ENCODE data around the gene ALDH7A1.
"Not testable (repeated sequence)": the region's sequence is repeated elsewhere in the genome, so short reads cannot be mapped to it uniquely, and the experiment has no call there.

ALDH7A1 gene

DNA sequence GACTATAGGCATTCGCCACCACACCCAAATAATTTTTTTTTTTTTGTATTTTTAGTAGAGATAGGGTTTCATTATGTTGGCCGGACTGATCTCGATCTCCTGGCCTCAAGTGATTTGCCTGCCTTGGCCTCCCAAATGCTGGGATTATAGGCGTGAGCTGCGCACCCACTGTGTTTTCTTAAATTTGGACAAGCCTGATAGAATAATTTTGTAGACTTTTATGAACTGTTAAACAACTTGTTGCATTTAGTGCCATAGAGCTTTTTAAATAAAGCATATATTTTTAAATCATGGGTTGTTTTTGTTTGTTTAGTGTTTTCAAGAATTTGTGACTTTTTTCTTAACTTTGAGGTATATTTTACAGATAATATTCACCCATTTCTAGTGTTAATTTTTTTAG, 10.5 kb upstream of the ALDH7A1 start:
- no peaks in the 10 kb centered on the region for H3K27me3 Mint-ChIP-seq
- DNase-seq: no peak
- ATAC-seq (replicated peaks): no peak
- H3K36me3 Mint-ChIP-seq: peaks cover 19 to 28% of the 10 kb centered on the region in 2 donors
- H3K4me3 Mint-ChIP-seq: no peak overlapping the region
- no peak overlapping the region for H3K27ac Mint-ChIP-seq
- H3K9me3 Mint-ChIP-seq: no peaks in the 10 kb centered on the region
- peaks cover 9 to 50% of the 10 kb centered on the region in 2 donors for H3K4me1 Mint-ChIP-seq

- ATAC-seq (replicated peaks) (no peak), DNase-seq (no peak)
- H3K27ac Mint-ChIP-seq: no peak overlapping the region
- peaks cover 0 to 5% of the 10 kb centered on the region in 2 donors for H3K9me3 Mint-ChIP-seq
- no peaks in the 10 kb centered on the region for H3K27me3 Mint-ChIP-seq
- H3K36me3 Mint-ChIP-seq: peaks cover 15 to 21% of the 10 kb centered on the region in 2 donors
- no peak overlapping the region for H3K4me3 Mint-ChIP-seq
- H3K4me1 Mint-ChIP-seq: peaks cover 11 to 44% of the 10 kb centered on the region in 2 donors
Observed at GRCh38 chr5:126603402-126603991, 8.5 kb upstream of the ALDH7A1 start.

GRCh38 chr5:126600631-126601511, 5.9 kb upstream of the ALDH7A1 start, which contains the start of gene PHAX:
Gene PHAX, plus strand, starts transcription at chr5:126600947. Its CDS starts 16 bp downstream, at chr5:126600963.
- Mint-ChIP-seq H3K9me3 (peaks cover 0 to 5% of the 10 kb centered on the region in 2 donors), H3K27ac (peak within 1 kb of the TSS; percentile 98), H3K4me1 (peaks cover 9 to 35% of the 10 kb centered on the region in 2 donors), H3K36me3 (peaks cover 13 to 18% of the 10 kb centered on the region in 2 donors), H3K4me3 (peak within 1 kb of the TSS; percentile 90 to 98), H3K27me3 (no peaks in the 10 kb centered on the region)
- ATAC-seq (replicated peaks): peak; percentile 93
- peak; percentile 73 for DNase-seq

- H3K4me3 Mint-ChIP-seq: peak overlapping the region; percentile 90 to 98
- not testable (repeated sequence) for ATAC-seq (replicated peaks); H3K27me3 Mint-ChIP-seq; H3K9me3 Mint-ChIP-seq; DNase-seq
- peaks cover 11 to 28% of the 10 kb centered on the region in 2 donors for H3K4me1 Mint-ChIP-seq
- peaks cover 9 to 13% of the 10 kb centered on the region in 2 donors for H3K36me3 Mint-ChIP-seq
- peak overlapping the region; percentile 98 for H3K27ac Mint-ChIP-seq
Observed at GRCh38 chr5:126599971-126600630, 5.1 kb upstream of the ALDH7A1 start.

- Mint-ChIP-seq H3K27ac (no peak overlapping the region), H3K4me1 (peaks cover 13 to 33% of the 10 kb centered on the region in 2 donors), H3K9me3 (peaks cover 0 to 5% of the 10 kb centered on the region in 2 donors), H3K4me3 (no peak overlapping the region), H3K27me3 (no peaks in the 10 kb centered on the region), H3K36me3 (peaks cover 9 to 13% of the 10 kb centered on the region in 2 donors)
- DNase-seq (no peak), ATAC-seq (replicated peaks) (no peak)
Observed at GRCh38 chr5:126599499-126599898, 4.5 kb upstream of the ALDH7A1 start.

GRCh38 chr5:126597156-126597555, 2.1 kb upstream of the ALDH7A1 start:
- Mint-ChIP-seq H3K27ac (no peak overlapping the region), H3K36me3 (peaks cover 0 to 3% of the 10 kb centered on the region in 2 donors), H3K4me3 (no peak overlapping the region), H3K4me1 (peaks cover 12 to 31% of the 10 kb centered on the region in 2 donors), H3K27me3 (peaks cover 0 to 10% of the 10 kb centered on the region in 2 donors), H3K9me3 (peaks cover 0 to 5% of the 10 kb centered on the region in 2 donors)
- DNase-seq: no peak
- ATAC-seq (replicated peaks): no peak

GRCh38 chr5:126595486-126596083, 566 bp upstream of the ALDH7A1 start:
- peaks cover 0 to 3% of the 10 kb centered on the region in 2 donors for H3K36me3 Mint-ChIP-seq
- ATAC-seq (replicated peaks): peak; percentile 22 to 42
- peaks cover 0 to 10% of the 10 kb centered on the region in 2 donors for H3K27me3 Mint-ChIP-seq
- H3K27ac Mint-ChIP-seq: peak overlapping the region; percentile 56
- peak overlapping the region; percentile 93 to 94 for H3K4me3 Mint-ChIP-seq
- peaks cover 0 to 5% of the 10 kb centered on the region in 2 donors for H3K9me3 Mint-ChIP-seq
- peaks cover 11 to 21% of the 10 kb centered on the region in 2 donors for H3K4me1 Mint-ChIP-seq
- DNase-seq: no peak

GRCh38 chr5:126591549-126591948, 3.5 kb downstream of the ALDH7A1 start:
- H3K27ac Mint-ChIP-seq: no peak overlapping the region
- H3K4me3 Mint-ChIP-seq: no peak overlapping the region
- no peaks in the 10 kb centered on the region for H3K9me3 Mint-ChIP-seq
- H3K36me3 Mint-ChIP-seq: peaks cover 0 to 2% of the 10 kb centered on the region in 2 donors
- H3K4me1 Mint-ChIP-seq: peaks cover 9 to 21% of the 10 kb centered on the region in 2 donors
- DNase-seq (no peak), ATAC-seq (replicated peaks) (no peak)
- peaks cover 0 to 10% of the 10 kb centered on the region in 2 donors for H3K27me3 Mint-ChIP-seq

GRCh38 chr5:126589536-126590297, 5.3 kb downstream of the ALDH7A1 start:
- H3K9me3 Mint-ChIP-seq: no peaks in the 10 kb centered on the region
- ATAC-seq (replicated peaks) (no peak), DNase-seq (no peak)
- peaks cover 0 to 10% of the 10 kb centered on the region in 2 donors for H3K27me3 Mint-ChIP-seq
- H3K4me3 Mint-ChIP-seq: no peak overlapping the region
- H3K36me3 Mint-ChIP-seq: peaks cover 0 to 2% of the 10 kb centered on the region in 2 donors
- no peak overlapping the region for H3K27ac Mint-ChIP-seq
- H3K4me1 Mint-ChIP-seq: peaks cover 3 to 17% of the 10 kb centered on the region in 2 donors

DNA sequence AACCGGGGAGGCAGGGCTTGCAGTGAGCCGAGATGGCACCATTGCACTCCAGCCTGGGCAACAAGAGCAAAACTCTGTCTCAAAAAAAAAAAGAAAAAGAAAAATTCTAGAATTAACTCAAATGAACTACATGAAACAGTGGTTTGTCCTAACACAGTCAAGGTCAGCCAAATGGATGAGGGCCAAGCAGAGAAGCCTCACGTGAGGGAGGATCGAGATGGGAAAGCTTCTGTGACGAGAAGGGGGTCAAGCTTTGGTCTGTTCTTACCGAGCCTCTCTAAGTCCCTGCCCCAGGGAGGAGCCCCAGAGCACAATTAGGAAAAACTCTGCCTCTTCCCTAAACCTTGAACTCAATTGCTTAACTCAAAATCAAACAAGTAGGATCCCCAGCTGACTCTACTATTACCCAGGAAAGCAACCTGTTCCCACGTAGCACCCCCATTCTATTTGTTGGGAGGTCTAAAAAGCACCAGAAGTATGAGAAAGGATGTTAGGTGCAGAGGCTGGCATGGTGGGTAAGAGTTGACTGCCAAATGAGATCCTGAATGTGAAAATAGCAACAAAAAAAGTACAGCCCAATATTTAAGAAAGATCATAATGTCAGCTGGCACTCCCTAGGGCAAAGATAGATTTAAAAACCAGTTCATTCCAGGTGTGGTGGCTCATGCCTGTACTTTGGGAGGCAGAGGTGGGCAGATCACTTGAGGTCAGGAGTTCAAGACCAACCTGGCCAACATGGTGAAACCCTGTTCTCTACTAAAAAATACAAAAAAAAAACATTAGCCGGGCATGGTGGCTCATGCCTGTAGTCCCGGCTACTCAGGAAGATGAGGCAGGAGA, 7.2 kb downstream of the ALDH7A1 start:
- DNase-seq: no peak
- Mint-ChIP-seq H3K27ac (no peak overlapping the region), H3K27me3 (no peaks in the 10 kb centered on the region), H3K9me3 (no peaks in the 10 kb centered on the region), H3K4me1 (no peaks in the 10 kb centered on the region), H3K36me3 (peaks cover 0 to 2% of the 10 kb centered on the region in 2 donors), H3K4me3 (no peak overlapping the region)
- no peak for ATAC-seq (replicated peaks)

DNA sequence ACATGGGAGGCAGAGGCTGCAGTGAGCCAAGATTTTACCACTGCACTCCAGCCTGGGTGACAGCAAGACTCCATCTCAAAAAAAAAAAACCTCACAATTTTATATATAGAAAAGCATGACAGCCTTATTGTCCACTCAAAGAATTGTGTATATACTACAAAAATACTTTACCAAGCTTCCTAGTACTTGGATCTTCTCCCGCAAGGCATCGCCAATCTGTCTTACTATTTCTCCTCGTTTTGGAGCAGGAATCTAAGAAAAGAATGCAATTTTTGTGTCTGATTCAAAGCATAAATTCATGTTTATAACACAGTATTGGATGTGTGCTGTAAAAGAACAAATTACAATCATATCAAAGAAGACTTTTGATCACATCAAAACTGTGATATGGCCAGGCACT, 11.3 kb downstream of the ALDH7A1 start:
- Mint-ChIP-seq H3K27ac (no peak overlapping the region), H3K27me3 (no peaks in the 10 kb centered on the region), H3K36me3 (no peaks in the 10 kb centered on the region), H3K4me3 (no peak overlapping the region), H3K9me3 (no peaks in the 10 kb centered on the region), H3K4me1 (no peaks in the 10 kb centered on the region)
- no peak for DNase-seq
- ATAC-seq (replicated peaks): no peak

DNA sequence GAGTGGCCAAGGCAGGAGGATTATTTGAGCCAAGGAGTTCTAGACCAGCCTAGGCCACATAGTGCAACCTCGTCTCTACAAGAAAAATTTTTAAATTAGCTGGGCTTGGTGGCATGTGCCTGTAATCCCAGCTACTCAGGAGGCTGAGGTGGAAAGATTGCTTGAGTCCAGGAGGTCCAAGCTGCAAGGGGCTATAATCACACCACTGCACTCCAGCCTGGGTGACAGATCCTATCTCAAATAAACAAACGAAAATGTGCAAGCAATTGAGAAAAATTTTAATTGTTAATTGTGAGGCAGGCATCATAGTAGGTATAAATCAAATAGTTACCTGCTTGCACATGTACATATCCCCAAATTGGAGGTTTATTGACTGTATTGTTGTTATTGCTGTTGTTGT, 15.3 kb downstream of the ALDH7A1 start:
- H3K4me3 Mint-ChIP-seq: no peak overlapping the region
- H3K9me3 Mint-ChIP-seq: no peaks in the 10 kb centered on the region
- H3K36me3 Mint-ChIP-seq: no peaks in the 10 kb centered on the region
- ATAC-seq (replicated peaks) (no peak), DNase-seq (no peak)
- no peaks in the 10 kb centered on the region for H3K27me3 Mint-ChIP-seq
- no peak overlapping the region for H3K27ac Mint-ChIP-seq
- no peaks in the 10 kb centered on the region for H3K4me1 Mint-ChIP-seq

- Mint-ChIP-seq H3K4me3 (no peak overlapping the region), H3K27me3 (no peaks in the 10 kb centered on the region), H3K36me3 (no peaks in the 10 kb centered on the region), H3K9me3 (no peaks in the 10 kb centered on the region), H3K4me1 (no peaks in the 10 kb centered on the region), H3K27ac (no peak overlapping the region)
- DNase-seq: no peak
- ATAC-seq (replicated peaks): no peak
Observed at GRCh38 chr5:126577415-126577814, 17.6 kb downstream of the ALDH7A1 start.
